Tibial nerve (tissue), 3 donors: ENCODE measurements around the gene MDFIC.

ENCODE experiments used
- CTCF ChIP-seq, 5 experiments: fragments of 200-600 bp in 3 of 5; fragments of 450-650 bp in 2 of 5; sonication (generic) in 3 of 5; IDR thresholded peaks; one replicate each; pipeline ENCODE4 v1.5.1; 2016 to 2019; ENCODE audit warnings: antibody characterized with exemption in 5 of 5, mild to moderate bottlenecking in 3 of 5, moderate library complexity in 2 of 5
- POLR2A ChIP-seq, 2 donors: fragments of 450-650 bp; IDR thresholded peaks; one replicate each; pipeline ENCODE4 v1.6.1; 2017; ENCODE audit warnings: antibody characterized with exemption in 2 of 2, mild to moderate bottlenecking in 2 of 2, moderate library complexity in 2 of 2

- TF ChIP-seq CTCF (IDR thresholded peaks at IDR 0.05) (no peak), POLR2A (IDR thresholded peaks at IDR 0.05) (no peak)
Measured at GRCh38 chr7:115047958-115048720, 126.2 kb downstream of the MDFIC start.
